Stimulated activated effector memory CD8-positive, alpha-beta T cell treated with anti-CD3 and anti-CD28 coated beads, Interleukin-12 subunit alpha, Interleukin-12 subunit beta, amount 100 ng/mL, for 72 hours (primary cell): ENCODE data around the gene SP7.
A peak's percentile ranks its signal among the peaks of the same experiment; 100 is the strongest.
"Not testable (repeated sequence)": the region's sequence is repeated elsewhere in the genome, so short reads cannot be mapped to it uniquely, and the experiment has no call there.

Source experiments
- ATAC-seq: fragments of 150-1000 bp; cut with Tn5 transposase; 2 replicates; pipeline ENCODE4 v1.10.0; 2021
- DNase-seq, 2 donors: peaks; one replicate each; pipeline ENCODE4 v3.0.0; 2021 to 2022; ENCODE audit warnings: low spot score in 2 of 2
- H3K27ac Mint-ChIP-seq: one replicate; pipeline ENCODE4 v1.8.0; 2022; ENCODE audit warnings: mild to moderate bottlenecking, mixed read lengths
- H3K36me3 Mint-ChIP-seq: one replicate; pipeline ENCODE4 v1.8.0; 2022; ENCODE audit warnings: mild to moderate bottlenecking, mixed read lengths
- H3K4me1 Mint-ChIP-seq: one replicate; pipeline ENCODE4 v1.8.0; 2022; ENCODE audit warnings: mixed read lengths
- H3K4me3 Mint-ChIP-seq: one replicate; pipeline ENCODE4 v1.8.0; 2022; ENCODE audit warnings: mild to moderate bottlenecking, mixed read lengths
- H3K9me3 Mint-ChIP-seq: one replicate; pipeline ENCODE4 v1.8.0; 2022; ENCODE audit warnings: mixed read lengths

SP7 gene

GRCh38 chr12:53336181-53336681 lies at the start of gene SP7:
Gene SP7 (minus strand): TSS chr12:53336354. CDS start chr12:53335646, 708 bp downstream.
- Mint-ChIP-seq H3K36me3 (peaks cover 4% of the 10 kb centered on the region), H3K4me1 (peaks cover 21% of the 10 kb centered on the region), H3K27ac (peak within 1 kb of the TSS; percentile 76), H3K9me3 (no peaks in the 10 kb centered on the region), H3K4me3 (no peak within 1 kb of the TSS)
- DNase-seq (no peak), ATAC-seq (no peak)

- no peaks in the 10 kb centered on the region for H3K9me3 Mint-ChIP-seq
- H3K4me1 Mint-ChIP-seq = peaks cover 47% of the 10 kb centered on the region
- no peak for ATAC-seq
- peak overlapping the region; percentile 54 for H3K27ac Mint-ChIP-seq
- DNase-seq = no peak
- H3K36me3 Mint-ChIP-seq = peaks cover 79% of the 10 kb centered on the region
- no peak overlapping the region for H3K4me3 Mint-ChIP-seq
Observed at GRCh38 chr12:53383258-53383657, 47.1 kb upstream of the SP7 start.

GRCh38 chr12:53381731-53382630 lies 45.8 kb upstream of the SP7 start:
- H3K36me3 Mint-ChIP-seq = peaks cover 66% of the 10 kb centered on the region
- H3K27ac Mint-ChIP-seq = peak overlapping the region; percentile 54
- peaks cover 44% of the 10 kb centered on the region for H3K4me1 Mint-ChIP-seq
- no peak for ATAC-seq
- no peaks in the 10 kb centered on the region for H3K9me3 Mint-ChIP-seq
- no peak overlapping the region for H3K4me3 Mint-ChIP-seq
- DNase-seq = peak in 1 of 2 donors; percentile 61

GRCh38 chr12:53380794-53381730 lies 44.9 kb upstream of the SP7 start:
- Mint-ChIP-seq H3K4me1 (peaks cover 37% of the 10 kb centered on the region), H3K4me3 (no peak overlapping the region), H3K9me3 (no peaks in the 10 kb centered on the region), H3K36me3 (peaks cover 57% of the 10 kb centered on the region), H3K27ac (no peak overlapping the region)
- DNase-seq = no peak
- ATAC-seq = no peak

- Mint-ChIP-seq H3K27ac (no peak within 1 kb of the TSS), H3K4me3 (no peak within 1 kb of the TSS), H3K9me3 (no peaks in the 10 kb centered on the region), H3K36me3 (peaks cover 49% of the 10 kb centered on the region), H3K4me1 (peaks cover 34% of the 10 kb centered on the region)
- peak in 1 of 2 donors; percentile 78 for DNase-seq
- peak; percentile 71 for ATAC-seq
Observed at GRCh38 chr12:53380104-53380793, 44.1 kb upstream of the SP7 start, which contains the start of gene SP1. Gene SP1 (plus strand): TSS chr12:53380176. CDS start chr12:53380292, 116 bp downstream.

- peak; percentile 95 to 99 for DNase-seq
- H3K27ac Mint-ChIP-seq = no peak overlapping the region
- H3K9me3 Mint-ChIP-seq = no peaks in the 10 kb centered on the region
- peaks cover 34% of the 10 kb centered on the region for H3K4me1 Mint-ChIP-seq
- ATAC-seq = peak; percentile 84
- H3K36me3 Mint-ChIP-seq = peaks cover 42% of the 10 kb centered on the region
- no peak overlapping the region for H3K4me3 Mint-ChIP-seq
Observed at GRCh38 chr12:53379389-53380103, 43.4 kb upstream of the SP7 start.

- Mint-ChIP-seq H3K9me3 (no peaks in the 10 kb centered on the region), H3K4me3 (no peak overlapping the region)
Observed at GRCh38 chr12:53378724-53379388, 42.7 kb upstream of the SP7 start.

GRCh38 chr12:53378222-53378621 lies 42.1 kb upstream of the SP7 start:
- H3K27ac Mint-ChIP-seq = no peak overlapping the region

More at GRCh38 chr12:53378724-53379388, 42.7 kb upstream of the SP7 start:
- H3K36me3 Mint-ChIP-seq = peaks cover 35% of the 10 kb centered on the region
- ATAC-seq = no peak
- no peak for DNase-seq
- peaks cover 33% of the 10 kb centered on the region for H3K4me1 Mint-ChIP-seq
- H3K27ac Mint-ChIP-seq = no peak overlapping the region

GRCh38 chr12:53376747-53377146 lies 40.6 kb upstream of the SP7 start:
- Mint-ChIP-seq H3K36me3 (peaks cover 14% of the 10 kb centered on the region), H3K4me3 (no peak overlapping the region), H3K4me1 (peaks cover 23% of the 10 kb centered on the region), H3K9me3 (no peaks in the 10 kb centered on the region), H3K27ac (peak overlapping the region; percentile 26)
- no peak for DNase-seq
- no peak for ATAC-seq

More at GRCh38 chr12:53378222-53378621, 42.1 kb upstream of the SP7 start:
- ATAC-seq (no peak), DNase-seq (no peak)
- peaks cover 26% of the 10 kb centered on the region for H3K4me1 Mint-ChIP-seq
- no peaks in the 10 kb centered on the region for H3K9me3 Mint-ChIP-seq
- H3K36me3 Mint-ChIP-seq = peaks cover 29% of the 10 kb centered on the region
- no peak overlapping the region for H3K4me3 Mint-ChIP-seq

- DNase-seq, H3K9me3 Mint-ChIP-seq, ATAC-seq, H3K4me3 Mint-ChIP-seq, H3K36me3 Mint-ChIP-seq: not testable (repeated sequence)
- Mint-ChIP-seq H3K4me1 (peaks cover 25% of the 10 kb centered on the region), H3K27ac (peak overlapping the region; percentile 54)
Observed at GRCh38 chr12:53374277-53374676, 38.1 kb upstream of the SP7 start.

- not testable (repeated sequence) for ATAC-seq, H3K4me3 Mint-ChIP-seq, H3K9me3 Mint-ChIP-seq, H3K36me3 Mint-ChIP-seq, DNase-seq
- Mint-ChIP-seq H3K4me1 (peaks cover 25% of the 10 kb centered on the region), H3K27ac (peak overlapping the region; percentile 54)
Observed at GRCh38 chr12:53373554-53374133, 37.5 kb upstream of the SP7 start.

GRCh38 chr12:53365245-53365904 lies 29.2 kb upstream of the SP7 start:
- H3K27ac Mint-ChIP-seq = peak overlapping the region; percentile 29
- H3K4me1 Mint-ChIP-seq = peaks cover 19% of the 10 kb centered on the region
- ATAC-seq (peak; percentile 66), DNase-seq (no peak)
- H3K4me3 Mint-ChIP-seq = peak overlapping the region; percentile 38
- H3K36me3 Mint-ChIP-seq = no peaks in the 10 kb centered on the region
- H3K9me3 Mint-ChIP-seq = no peaks in the 10 kb centered on the region

GRCh38 chr12:53361638-53362037 lies 25.5 kb upstream of the SP7 start:
- H3K4me1 Mint-ChIP-seq = peaks cover 17% of the 10 kb centered on the region
- H3K4me3 Mint-ChIP-seq, H3K9me3 Mint-ChIP-seq, ATAC-seq, H3K36me3 Mint-ChIP-seq, DNase-seq, H3K27ac Mint-ChIP-seq: not testable (repeated sequence)
